Endothelial cell of umbilical vein (primary cell): Measurements from ENCODE around the gene COL26A1. TPM values are rescaled to one million over a fixed set of nuclear protein-coding genes. Genes with fewer than 3 reads are reported as not detected.

Source experiments
- BruUV-seq: library from RNA; stranded (reverse); fragments of 400-500 nt; replicated peaks from 2 replicates; lab custom pipeline; 2021; lab: Mats Ljungman, UMichigan
- CTCF ChIA-PET: fragments of 300-600, 350-600 bp; sonication (Branson Sonifier 250); formaldehyde crosslinking; loops from one replicate; lab custom pipeline; 2021; ENCODE audit warnings: antibody characterized with exemption, inconsistent platforms; lab: Charles Lee
- POLR2A ChIA-PET: fragments of 300-600, 350-600 bp; sonication (Branson Sonifier 250); formaldehyde crosslinking; loops from one replicate; lab custom pipeline; 2021; ENCODE audit warnings: antibody characterized with exemption, inconsistent platforms; lab: Charles Lee
- DNase-seq: peaks from one replicate; pipeline ENCODE4 v3.0.0-alpha.2; 2011; ENCODE audit warnings: low read depth, low spot score
- FAIRE-seq: peaks from 2 replicates; lab custom pipeline; 2011; peaks lifted over from hg19 to GRCh38; lab: Jason Lieb, UNC
- H2AFZ ChIP-seq: 2 replicates; pipeline ENCODE4 v1.6.0; 2012; ENCODE audit warnings: low read depth, low read length, control low read depth, inconsistent platforms
- H3K27ac ChIP-seq: 2 replicates; pipeline ENCODE4 v1.5.1; 2011; ENCODE audit warnings: low read depth, mild to moderate bottlenecking, control low read depth, low read length, moderate library complexity; ENCODE audit not compliant: insufficient read depth
- H3K27me3 ChIP-seq, 2 experiments: 2 replicates each; pipeline versions ENCODE4 v1.6.0 to v1.6.1; 2011; ENCODE audit warnings: low read length in 2 of 2, mixed read lengths in 1 of 2; ENCODE audit not compliant: control insufficient read depth in 2 of 2, insufficient read depth in 2 of 2
- H3K36me3 ChIP-seq, 2 experiments: 2 replicates in 1 of 2; 3 replicates in 1 of 2; pipeline ENCODE4 v1.5.1; 2011; ENCODE audit warnings: low read length in 2 of 2, mild to moderate bottlenecking in 1 of 2, moderate library complexity in 1 of 2; ENCODE audit not compliant: control insufficient read depth in 2 of 2, insufficient read depth in 2 of 2; ENCODE audit errors: extremely low read depth in 1 of 2
- H3K4me1 ChIP-seq: 3 replicates; pipeline ENCODE4 v1.5.1; 2011; ENCODE audit warnings: mild to moderate bottlenecking, low read length; ENCODE audit not compliant: control insufficient read depth, insufficient read depth; ENCODE audit errors: extremely low read depth
- H3K4me2 ChIP-seq: 2 replicates; pipeline ENCODE4 v1.6.1; 2011; ENCODE audit warnings: low read length, control low read depth, mixed read lengths; ENCODE audit not compliant: insufficient read depth
- H3K4me3 ChIP-seq, 3 experiments: fragments of 200-600 bp in 1 of 3; sonication (generic), shearing (Covaris generic) in 1 of 3; replicated peaks in 1 of 3; 2 replicates each; pipeline ENCODE4 v1.5.1; 2011 to 2016; ENCODE audit warnings: control low read depth in 3 of 3, low read length in 3 of 3, mild to moderate bottlenecking in 2 of 3, inconsistent platforms in 1 of 3, low read depth in 1 of 3, moderate library complexity in 1 of 3; ENCODE audit not compliant: insufficient read depth in 1 of 3
- H3K79me2 ChIP-seq: 2 replicates; pipeline ENCODE4 v1.6.0; 2012; ENCODE audit warnings: low read length, inconsistent platforms; ENCODE audit not compliant: control insufficient read depth, insufficient read depth
- H3K9ac ChIP-seq: replicated peaks from 2 replicates; pipeline ENCODE3; 2011; ENCODE audit warnings: low read length, control low read depth; ENCODE audit not compliant: insufficient read depth; ENCODE audit errors: extremely low read depth
- H3K9me1 ChIP-seq: replicated peaks from 3 replicates; pipeline ENCODE4 v1.6.0; 2011; ENCODE audit warnings: mild to moderate bottlenecking, low read length; ENCODE audit not compliant: control insufficient read depth, insufficient read depth; ENCODE audit errors: extremely low read depth
- H3K9me3 ChIP-seq: replicated peaks from 2 replicates; pipeline ENCODE4 v1.5.1; 2012; ENCODE audit warnings: low read length, inconsistent platforms; ENCODE audit not compliant: control insufficient read depth, insufficient read depth
- H4K20me1 ChIP-seq: replicated peaks from 2 replicates; pipeline ENCODE3; 2011; ENCODE audit warnings: mild to moderate bottlenecking, low read length; ENCODE audit not compliant: control insufficient read depth, insufficient read depth; ENCODE audit errors: extremely low read depth
- EZH2 ChIP-seq: IDR thresholded peaks from 2 replicates; pipeline ENCODE4 v1.6.1; 2012; ENCODE audit warnings: borderline replicate concordance, low read depth, mild to moderate bottlenecking, moderate library complexity, low read length, inconsistent platforms; ENCODE audit not compliant: severe bottlenecking
- FOS ChIP-seq: IDR thresholded peaks from 2 replicates; pipeline ENCODE4 v1.6.1; 2011; ENCODE audit warnings: mild to moderate bottlenecking, low read length, moderate library complexity, borderline replicate concordance; ENCODE audit not compliant: insufficient read depth
- GATA2 ChIP-seq: IDR thresholded peaks from 2 replicates; pipeline ENCODE4 v1.7.0; 2011; ENCODE audit warnings: low read depth, mild to moderate bottlenecking, moderate library complexity, mixed read lengths, low read length; ENCODE audit not compliant: insufficient read length, insufficient read depth
- JUN ChIP-seq: IDR thresholded peaks from 2 replicates; pipeline ENCODE4 v1.6.1; 2011; ENCODE audit warnings: borderline replicate concordance, low read depth; ENCODE audit not compliant: insufficient read length, insufficient read depth
- MYC ChIP-seq: IDR thresholded peaks from one replicate; pipeline ENCODE4 v1.6.1; 2011; ENCODE audit warnings: mild to moderate bottlenecking, low read depth, low read length
- POLR2A ChIP-seq: IDR thresholded peaks from 2 replicates; pipeline ENCODE4 v1.6.1; 2012; ENCODE audit warnings: low read depth, mild to moderate bottlenecking, control low read depth, low read length
- POLR2AphosphoS5 ChIP-seq: IDR thresholded peaks from 2 replicates; pipeline ENCODE4 v1.6.1; 2012; ENCODE audit warnings: low read depth, mild to moderate bottlenecking, control low read depth, low read length, moderate library complexity; ENCODE audit not compliant: insufficient read depth
- dilution Hi-C: fragments of 300-500 bp; cut with MboI; formaldehyde crosslinking; loops from one replicate; pipeline ENCODE4 v1.15.0; 2019; ENCODE audit warnings: low sequenced_read_pairs; ENCODE audit not compliant: extremely low pct_ligation_motif_present
- intact Hi-C: fragments of 100-400 bp; cut with micrococcal nuclease; formaldehyde crosslinking; loops from one replicate; pipeline ENCODE4 v1.10.0; 2022
- polyA plus RNA-seq, 4 experiments: library from polyadenylated mRNA; depleted of rRNA in 3 of 4; stranded (reverse) in 3 of 4; unstranded in 1 of 4; fragments of >200 nt; gene quantifications; 2 replicates each; pipeline versions ENCODE4 v1.2.1 to v1.2.3, GENCODE V29; 2011 to 2012; ENCODE audit warnings: missing spikeins in 1 of 4
- total RNA-seq: library from RNA; stranded (reverse); gene quantifications from 2 replicates; pipeline ENCODE4 v1.2.3, GENCODE V29; 2021
- TF ChIP-seq, protein P1 (sequence below): IDR thresholded peaks from 2 replicates; pipeline ENCODE4 v1.6.1; 2011; ENCODE audit not compliant: insufficient read depth, insufficient read length
- TF ChIP-seq, protein P2 (sequence below), 2 donors: IDR thresholded peaks; 1 replicate in 1 of 2; 2 replicates in 1 of 2; pipeline ENCODE4 v1.5.1; 2011; ENCODE audit warnings: low read length in 2 of 2, mild to moderate bottlenecking in 2 of 2, moderate library complexity in 2 of 2, control low read depth in 1 of 2, inconsistent platforms in 1 of 2, low read depth in 1 of 2; ENCODE audit not compliant: insufficient read depth in 1 of 2; ENCODE audit errors: extremely low read depth in 1 of 2

The COL26A1 gene
- total and polyA plus RNA-seq, 2 donors (not counting 3 experiments of a cell fraction or from before 2014, with no cell fraction given) = not detected

DNA sequence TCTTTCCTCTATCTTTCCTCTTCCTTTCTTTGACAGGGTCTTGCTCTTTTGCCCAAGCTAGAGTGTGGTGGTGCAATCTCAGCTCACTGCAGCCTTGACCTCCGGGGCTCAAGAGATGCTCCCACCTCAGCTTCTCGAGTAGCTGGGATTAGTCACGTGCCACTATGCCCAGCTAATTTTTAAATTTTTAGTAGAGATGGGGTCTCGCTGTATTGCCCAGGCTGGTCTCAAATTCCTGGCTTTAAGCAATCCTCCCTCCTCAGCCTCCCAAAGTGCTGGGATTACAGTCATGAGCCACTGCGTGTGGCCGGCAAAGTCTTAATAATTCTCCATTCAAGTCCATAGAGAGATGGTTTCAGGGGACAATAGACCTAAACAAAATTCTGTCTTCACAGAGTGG is 40.2 kb downstream of the COL26A1 start:
- intact Hi-C loops = no loop called here
- Histone ChIP-seq H3K27ac (no peak overlapping the region), H3K9me3 (no peaks in the 10 kb centered on the region), H4K20me1 (no peaks in the 10 kb centered on the region), H3K36me3 (no peaks in the 10 kb centered on the region), H3K27me3 (peaks cover 4 to 9% of the 10 kb centered on the region in 2 experiments), H3K9ac (no peak overlapping the region), H3K4me3 (no peak overlapping the region), H3K9me1 (no peaks in the 10 kb centered on the region), H3K4me2 (no peak overlapping the region), H3K4me1 (peaks cover 3% of the 10 kb centered on the region), H3K79me2 (no peaks in the 10 kb centered on the region), H2AFZ (no peak overlapping the region)
- dilution Hi-C loops = no loop called here
- no peak for DNase-seq
- BruUV-seq = no TSS peak
- POLR2A ChIA-PET = no interaction called here
- CTCF ChIA-PET = interaction anchor here (1.0 kb wide), 1 partner anchor 10 kb away, joined by 3 read pairs; no protein-coding TSS in a partner anchor
- FAIRE-seq = no peak
- TF ChIP-seq POLR2A (no peak), JUN (no peak), POLR2AphosphoS5 (no peak), FOS (no peak), EZH2 (no peak), GATA2 (no peak), MYC (no peak)
- TF ChIP-seq, protein P1, sequence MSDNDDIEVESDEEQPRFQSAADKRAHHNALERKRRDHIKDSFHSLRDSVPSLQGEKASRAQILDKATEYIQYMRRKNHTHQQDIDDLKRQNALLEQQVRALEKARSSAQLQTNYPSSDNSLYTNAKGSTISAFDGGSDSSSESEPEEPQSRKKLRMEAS = no peak
- TF ChIP-seq, protein P2, sequence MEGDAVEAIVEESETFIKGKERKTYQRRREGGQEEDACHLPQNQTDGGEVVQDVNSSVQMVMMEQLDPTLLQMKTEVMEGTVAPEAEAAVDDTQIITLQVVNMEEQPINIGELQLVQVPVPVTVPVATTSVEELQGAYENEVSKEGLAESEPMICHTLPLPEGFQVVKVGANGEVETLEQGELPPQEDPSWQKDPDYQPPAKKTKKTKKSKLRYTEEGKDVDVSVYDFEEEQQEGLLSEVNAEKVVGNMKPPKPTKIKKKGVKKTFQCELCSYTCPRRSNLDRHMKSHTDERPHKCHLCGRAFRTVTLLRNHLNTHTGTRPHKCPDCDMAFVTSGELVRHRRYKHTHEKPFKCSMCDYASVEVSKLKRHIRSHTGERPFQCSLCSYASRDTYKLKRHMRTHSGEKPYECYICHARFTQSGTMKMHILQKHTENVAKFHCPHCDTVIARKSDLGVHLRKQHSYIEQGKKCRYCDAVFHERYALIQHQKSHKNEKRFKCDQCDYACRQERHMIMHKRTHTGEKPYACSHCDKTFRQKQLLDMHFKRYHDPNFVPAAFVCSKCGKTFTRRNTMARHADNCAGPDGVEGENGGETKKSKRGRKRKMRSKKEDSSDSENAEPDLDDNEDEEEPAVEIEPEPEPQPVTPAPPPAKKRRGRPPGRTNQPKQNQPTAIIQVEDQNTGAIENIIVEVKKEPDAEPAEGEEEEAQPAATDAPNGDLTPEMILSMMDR (IDR thresholded peaks at IDR 0.05; ENCODE audit: extremely low read depth in 1 of 2, insufficient read depth in 1 of 2, low read depth in 1 of 2, low read length in 2 of 2) = no peak
